GM12878 (cell line): Measurements from ENCODE around the gene NTSR1. TPM values are rescaled to one million over a fixed set of nuclear protein-coding genes. Genes with fewer than 3 reads are reported as not detected.

Experiments
- polyA plus RNA-seq, 11 experiments: library from polyadenylated mRNA; depleted of rRNA in 4 of 11; unstranded in 6 of 11; stranded (reverse) in 5 of 11; fragments of >200 nt; fragmentation: Nextera tagmentation in 4 of 11; fragmentation: Illumina TruSeq in 1 of 11; extraction: Ambion mirVana in 4 of 11; extraction: Trizol in 1 of 11; gene quantifications; 1 replicate in 1 of 11; 2 replicates in 10 of 11; pipeline versions ENCODE4 v1.2.1 to v1.2.3, GENCODE V29; 2011 to 2016; ENCODE audit warnings: inconsistent platforms in 2 of 11, missing spikeins in 2 of 11, low read depth in 1 of 11
- total RNA-seq, 4 experiments: library from RNA; depleted of rRNA in 3 of 4; stranded (reverse); fragments of >200 nt in 3 of 4; fragmentation: Illumina TruSeq in 1 of 4; extraction: Trizol in 1 of 4; gene quantifications; 2 replicates each; pipeline versions ENCODE4 v1.2.1 to v1.2.3, GENCODE V29; 2013 to 2021

NTSR1 gene
- total and polyA plus RNA-seq, 10 of the 15 experiments (the other 5 are each of a cell fraction or from before 2014, with no cell fraction given), result not detected

Other genes starting within 250 kb of the NTSR1 start
Only the 7 nearest of the 9 such genes appear.
- gene SLCO4A1, start 66.3 kb upstream of the NTSR1 start, total RNA-seq (2014; rRNA removed), result 11.2 and 16.4 TPM in 2 replicates
- gene SLCO4A1, start 66.3 kb upstream of the NTSR1 start, total RNA-seq (2014; rRNA removed; fragmentation: Illumina TruSeq; extraction: Trizol), result 6.0 and 7.0 TPM in 2 replicates
- gene SLCO4A1, start 66.3 kb upstream of the NTSR1 start, total RNA-seq (2021), result 13.3 and 16.1 TPM in 2 replicates
- gene SLCO4A1, start 66.3 kb upstream of the NTSR1 start, polyA plus RNA-seq (2011; rRNA removed), result 6.2 and 9.1 TPM in 2 replicates
- 1.6 and 6.3 TPM in 2 replicates for gene SLCO4A1, start 66.3 kb upstream of the NTSR1 start, polyA plus RNA-seq (2014; fragmentation: Illumina TruSeq; extraction: Trizol)
- 1 to 10 TPM; 2.1 to 4.7 TPM for gene SLCO4A1, start 66.3 kb upstream of the NTSR1 start, polyA plus RNA-seq (2014; fragmentation: Nextera tagmentation; extraction: Ambion mirVana)
- 15.0 and 17.6 TPM in 2 replicates for gene SLCO4A1, start 66.3 kb upstream of the NTSR1 start, polyA plus RNA-seq (2014; rRNA removed)
- gene SLCO4A1, start 66.3 kb upstream of the NTSR1 start, polyA plus RNA-seq (2016; fragmentation: Nextera tagmentation; extraction: Ambion mirVana), result 10 to 100 TPM; 28.4 to 30.7 TPM
- gene MRGBP, start 87.6 kb downstream of the NTSR1 start, total RNA-seq (2014; rRNA removed), result 16.0 and 16.3 TPM in 2 replicates
- gene MRGBP, start 87.6 kb downstream of the NTSR1 start, total RNA-seq (2014; rRNA removed; fragmentation: Illumina TruSeq; extraction: Trizol), result 10.4 and 12.2 TPM in 2 replicates
- gene MRGBP, start 87.6 kb downstream of the NTSR1 start, total RNA-seq (2021), result 15.1 and 15.2 TPM in 2 replicates
- 10.7 and 12.1 TPM in 2 replicates for gene MRGBP, start 87.6 kb downstream of the NTSR1 start, polyA plus RNA-seq (2011; rRNA removed)
- gene MRGBP, start 87.6 kb downstream of the NTSR1 start, polyA plus RNA-seq (2014; fragmentation: Illumina TruSeq; extraction: Trizol), result 4.8 and 8.3 TPM in 2 replicates
- 1 to 10 TPM; 1.8 to 3.7 TPM for gene MRGBP, start 87.6 kb downstream of the NTSR1 start, polyA plus RNA-seq (2014; fragmentation: Nextera tagmentation; extraction: Ambion mirVana)
- gene MRGBP, start 87.6 kb downstream of the NTSR1 start, polyA plus RNA-seq (2014; rRNA removed), result 14.8 and 14.9 TPM in 2 replicates
- 10 to 100 TPM; 17.0 to 17.6 TPM for gene MRGBP, start 87.6 kb downstream of the NTSR1 start, polyA plus RNA-seq (2016; fragmentation: Nextera tagmentation; extraction: Ambion mirVana)
- gene OGFR, start 96.0 kb downstream of the NTSR1 start, total RNA-seq (2014; rRNA removed), result 50.5 and 62.1 TPM in 2 replicates
- gene OGFR, start 96.0 kb downstream of the NTSR1 start, total RNA-seq (2014; rRNA removed; fragmentation: Illumina TruSeq; extraction: Trizol), result 13.9 and 18.1 TPM in 2 replicates
- gene OGFR, start 96.0 kb downstream of the NTSR1 start, total RNA-seq (2021), result 52.6 and 59.8 TPM in 2 replicates
- gene OGFR, start 96.0 kb downstream of the NTSR1 start, polyA plus RNA-seq (2011; rRNA removed), result 29.0 and 38.7 TPM in 2 replicates
- gene OGFR, start 96.0 kb downstream of the NTSR1 start, polyA plus RNA-seq (2014; fragmentation: Illumina TruSeq; extraction: Trizol), result 11.0 and 19.0 TPM in 2 replicates
- gene OGFR, start 96.0 kb downstream of the NTSR1 start, polyA plus RNA-seq (2014; fragmentation: Nextera tagmentation; extraction: Ambion mirVana), result 1 to 10 TPM in 1 of 2 experiments, under 1 TPM in 1; 0.72 to 1.4 TPM
- 48.1 and 59.3 TPM in 2 replicates for gene OGFR, start 96.0 kb downstream of the NTSR1 start, polyA plus RNA-seq (2014; rRNA removed)
- 10 to 100 TPM; 16.1 to 35.7 TPM for gene OGFR, start 96.0 kb downstream of the NTSR1 start, polyA plus RNA-seq (2016; fragmentation: Nextera tagmentation; extraction: Ambion mirVana)
- gene COL9A3, start 108.2 kb downstream of the NTSR1 start, total RNA-seq (2014; rRNA removed), result 1.1 and 2.0 TPM in 2 replicates
- 0.51 and 0.63 TPM in 2 replicates for gene COL9A3, start 108.2 kb downstream of the NTSR1 start, total RNA-seq (2014; rRNA removed; fragmentation: Illumina TruSeq; extraction: Trizol)
- gene COL9A3, start 108.2 kb downstream of the NTSR1 start, total RNA-seq (2021), result 0.96 and 1.0 TPM in 2 replicates
- 1.7 and 2.1 TPM in 2 replicates for gene COL9A3, start 108.2 kb downstream of the NTSR1 start, polyA plus RNA-seq (2011; rRNA removed)
- 0.21 TPM in 1 of 2 replicates, not detected in the other for gene COL9A3, start 108.2 kb downstream of the NTSR1 start, polyA plus RNA-seq (2014; fragmentation: Illumina TruSeq; extraction: Trizol)
- gene COL9A3, start 108.2 kb downstream of the NTSR1 start, polyA plus RNA-seq (2014; fragmentation: Nextera tagmentation; extraction: Ambion mirVana), result under 1 TPM in 1 of 2 experiments, not detected in 1; 0.09 TPM
- gene COL9A3, start 108.2 kb downstream of the NTSR1 start, polyA plus RNA-seq (2014; rRNA removed), result 1.2 and 1.4 TPM in 2 replicates
- under 1 TPM; 0.13 to 0.29 TPM for gene COL9A3, start 108.2 kb downstream of the NTSR1 start, polyA plus RNA-seq (2016; fragmentation: Nextera tagmentation; extraction: Ambion mirVana)
- 7.8 and 8.1 TPM in 2 replicates for gene TCFL5, start 153.0 kb downstream of the NTSR1 start, total RNA-seq (2014; rRNA removed)
- 5.9 and 6.6 TPM in 2 replicates for gene TCFL5, start 153.0 kb downstream of the NTSR1 start, total RNA-seq (2014; rRNA removed; fragmentation: Illumina TruSeq; extraction: Trizol)
- 7.3 and 8.1 TPM in 2 replicates for gene TCFL5, start 153.0 kb downstream of the NTSR1 start, total RNA-seq (2021)
- gene TCFL5, start 153.0 kb downstream of the NTSR1 start, polyA plus RNA-seq (2011; rRNA removed), result 2.5 and 3.3 TPM in 2 replicates
- 5.0 and 6.3 TPM in 2 replicates for gene TCFL5, start 153.0 kb downstream of the NTSR1 start, polyA plus RNA-seq (2014; fragmentation: Illumina TruSeq; extraction: Trizol)
- 1 to 10 TPM; 1.4 to 1.6 TPM for gene TCFL5, start 153.0 kb downstream of the NTSR1 start, polyA plus RNA-seq (2014; fragmentation: Nextera tagmentation; extraction: Ambion mirVana)
- 5.1 and 5.7 TPM in 2 replicates for gene TCFL5, start 153.0 kb downstream of the NTSR1 start, polyA plus RNA-seq (2014; rRNA removed)
- under 1 TPM; 0.48 to 0.58 TPM for gene TCFL5, start 153.0 kb downstream of the NTSR1 start, polyA plus RNA-seq (2016; fragmentation: Nextera tagmentation; extraction: Ambion mirVana)
- 40.9 and 41.5 TPM in 2 replicates for gene DIDO1, start 217.7 kb downstream of the NTSR1 start, total RNA-seq (2014; rRNA removed)
- 33.8 and 36.0 TPM in 2 replicates for gene DIDO1, start 217.7 kb downstream of the NTSR1 start, total RNA-seq (2014; rRNA removed; fragmentation: Illumina TruSeq; extraction: Trizol)
- gene DIDO1, start 217.7 kb downstream of the NTSR1 start, total RNA-seq (2021), result 52.1 and 56.4 TPM in 2 replicates
- gene DIDO1, start 217.7 kb downstream of the NTSR1 start, polyA plus RNA-seq (2011; rRNA removed), result 40.4 and 47.4 TPM in 2 replicates
- 39.4 and 44.2 TPM in 2 replicates for gene DIDO1, start 217.7 kb downstream of the NTSR1 start, polyA plus RNA-seq (2014; fragmentation: Illumina TruSeq; extraction: Trizol)
- 1 to 10 TPM; 5.5 to 7.8 TPM for gene DIDO1, start 217.7 kb downstream of the NTSR1 start, polyA plus RNA-seq (2014; fragmentation: Nextera tagmentation; extraction: Ambion mirVana)
- 40.6 and 40.8 TPM in 2 replicates for gene DIDO1, start 217.7 kb downstream of the NTSR1 start, polyA plus RNA-seq (2014; rRNA removed)
- 10 to 100 TPM; 24.7 to 28.5 TPM for gene DIDO1, start 217.7 kb downstream of the NTSR1 start, polyA plus RNA-seq (2016; fragmentation: Nextera tagmentation; extraction: Ambion mirVana)
- gene GID8, start 229.3 kb downstream of the NTSR1 start, total RNA-seq (2014; rRNA removed), result 21.7 and 25.2 TPM in 2 replicates
- 21.7 and 22.7 TPM in 2 replicates for gene GID8, start 229.3 kb downstream of the NTSR1 start, total RNA-seq (2014; rRNA removed; fragmentation: Illumina TruSeq; extraction: Trizol)
- gene GID8, start 229.3 kb downstream of the NTSR1 start, total RNA-seq (2021), result 33.1 and 33.8 TPM in 2 replicates
- gene GID8, start 229.3 kb downstream of the NTSR1 start, polyA plus RNA-seq (2011; rRNA removed), result 28.2 and 30.6 TPM in 2 replicates
- 17.6 and 22.8 TPM in 2 replicates for gene GID8, start 229.3 kb downstream of the NTSR1 start, polyA plus RNA-seq (2014; fragmentation: Illumina TruSeq; extraction: Trizol)
- gene GID8, start 229.3 kb downstream of the NTSR1 start, polyA plus RNA-seq (2014; fragmentation: Nextera tagmentation; extraction: Ambion mirVana), result 10 to 100 TPM; 12.0 to 13.2 TPM
- 27.9 and 29.8 TPM in 2 replicates for gene GID8, start 229.3 kb downstream of the NTSR1 start, polyA plus RNA-seq (2014; rRNA removed)
- 10 to 100 TPM; 16.5 to 20.1 TPM for gene GID8, start 229.3 kb downstream of the NTSR1 start, polyA plus RNA-seq (2016; fragmentation: Nextera tagmentation; extraction: Ambion mirVana)